ENCODE results near the gene EGFL6.

GRCh38 chrX:13676885-13677284, 107.5 kb downstream of the EGFL6 start:
- TF ChIP-seq CTCF (conservative IDR thresholded peaks at IDR 0.05; ENCODE audit: low read depth, low read length) (no peak), EZH2phosphoT487 (IDR thresholded peaks at IDR 0.05; ENCODE audit: borderline replicate concordance, low read length) (no peak)

All from PC-3 (cell line).